GM15510 (cell line): ENCODE measurements around the gene SEMA4D.
A peak's percentile ranks its signal among the peaks of the same experiment; 100 is the strongest.

ENCODE experiments used
- POLR2A ChIP-seq: IDR thresholded peaks from 3 replicates; pipeline ENCODE4 v1.6.1; 2011; ENCODE audit warnings: borderline replicate concordance; ENCODE audit not compliant: insufficient read length; ENCODE audit errors: extremely low read depth

Gene SEMA4D

DNA sequence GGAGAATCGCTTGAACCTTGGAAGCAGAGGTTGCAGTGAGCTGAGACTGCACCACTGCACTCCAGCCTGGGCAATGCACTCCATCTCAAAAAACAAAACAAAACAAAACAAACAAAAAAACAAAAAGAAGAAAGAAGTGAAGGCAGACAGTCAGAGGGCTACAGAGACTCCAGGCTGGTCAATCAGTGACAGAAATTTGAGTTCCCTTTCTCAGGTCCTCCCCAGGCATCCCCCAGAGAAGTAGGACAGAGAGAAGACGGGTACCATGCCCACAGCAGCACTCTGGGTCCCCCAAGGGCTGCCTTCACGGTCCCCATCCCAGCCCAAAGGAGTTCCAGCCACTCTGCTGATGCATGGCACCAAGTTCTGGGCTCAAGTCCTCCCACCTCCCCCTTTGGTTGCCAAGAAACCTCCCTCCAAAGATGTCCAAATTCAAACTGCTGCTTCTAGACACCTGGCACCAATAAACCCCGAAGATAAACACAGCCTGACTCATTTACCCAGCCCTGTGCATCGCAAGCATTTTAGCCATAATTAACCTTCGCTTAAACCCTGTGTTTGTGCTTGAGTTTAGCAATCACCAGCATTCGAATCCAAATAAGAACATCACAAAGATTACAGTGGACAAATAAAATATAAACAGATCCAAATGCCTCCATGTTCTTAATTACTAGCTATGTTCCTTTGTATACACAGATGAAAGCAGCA lies 24.0 kb downstream of the SEMA4D start:
- no peak for TF ChIP-seq POLR2A

DNA sequence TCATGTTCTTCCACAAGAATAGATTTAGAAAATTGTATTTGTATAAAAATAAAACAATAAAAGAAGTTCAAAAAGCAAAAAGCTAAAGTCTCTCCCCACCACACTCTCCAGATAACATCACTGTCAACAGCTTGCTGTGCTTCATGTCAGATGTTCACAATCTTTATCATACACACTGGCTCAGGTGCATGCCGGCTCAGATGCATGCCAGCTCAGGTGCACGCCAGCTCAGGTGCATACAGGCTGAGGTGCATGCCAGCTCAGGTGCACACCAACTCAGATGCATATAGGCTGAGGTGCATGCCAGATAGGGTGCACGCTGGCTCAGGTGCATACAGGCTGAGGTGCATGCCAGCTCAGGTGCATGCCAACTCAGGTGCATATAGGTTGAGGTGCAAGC lies 26.5 kb downstream of the SEMA4D start:
- TF ChIP-seq POLR2A: no peak

DNA sequence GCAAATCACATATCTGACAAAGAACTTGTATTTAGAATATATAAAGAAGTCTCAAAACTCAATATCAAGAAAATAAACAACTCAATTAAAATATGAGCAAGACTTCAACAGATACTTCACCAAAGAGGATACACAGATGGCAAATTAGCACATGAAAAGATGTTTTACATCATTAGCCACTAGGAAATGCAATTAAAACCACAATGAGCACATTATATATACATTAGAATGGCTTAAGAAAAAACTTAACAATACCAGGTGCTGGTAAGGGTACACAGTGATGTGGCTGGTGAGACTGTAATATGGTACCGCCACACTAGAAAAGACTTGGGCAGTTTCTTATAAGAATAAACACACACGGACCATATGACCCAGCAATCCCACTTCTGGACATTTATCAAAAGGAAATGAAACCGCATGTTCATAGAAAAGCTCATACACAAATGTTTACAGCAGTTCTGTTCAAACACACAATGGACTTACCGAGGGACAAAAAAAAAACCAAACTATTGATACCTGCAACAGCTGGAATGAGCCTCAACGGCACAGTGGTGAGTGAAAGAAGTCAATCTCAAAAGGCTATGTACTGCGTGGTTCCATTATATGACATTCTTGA lies 27.6 kb downstream of the SEMA4D start:
- no peak for TF ChIP-seq POLR2A

DNA sequence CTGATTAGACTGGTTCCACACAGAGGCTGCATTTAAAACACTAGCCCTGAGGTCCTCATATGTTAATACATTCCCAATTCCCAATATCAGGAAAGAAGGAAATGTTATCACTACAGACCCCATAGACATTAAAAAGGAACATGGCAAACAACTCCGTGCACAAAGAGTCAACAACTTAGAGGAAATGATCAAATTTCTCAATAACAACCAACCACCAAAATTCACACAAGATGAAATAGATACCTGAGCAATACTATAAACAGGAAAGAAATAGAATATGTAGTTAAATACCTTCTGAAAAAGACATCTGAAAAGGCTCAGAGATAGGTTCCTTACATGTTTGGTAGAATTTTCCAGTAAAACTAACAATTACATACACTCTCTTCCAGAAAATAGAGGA lies 28.9 kb downstream of the SEMA4D start:
- no peak for TF ChIP-seq POLR2A

DNA sequence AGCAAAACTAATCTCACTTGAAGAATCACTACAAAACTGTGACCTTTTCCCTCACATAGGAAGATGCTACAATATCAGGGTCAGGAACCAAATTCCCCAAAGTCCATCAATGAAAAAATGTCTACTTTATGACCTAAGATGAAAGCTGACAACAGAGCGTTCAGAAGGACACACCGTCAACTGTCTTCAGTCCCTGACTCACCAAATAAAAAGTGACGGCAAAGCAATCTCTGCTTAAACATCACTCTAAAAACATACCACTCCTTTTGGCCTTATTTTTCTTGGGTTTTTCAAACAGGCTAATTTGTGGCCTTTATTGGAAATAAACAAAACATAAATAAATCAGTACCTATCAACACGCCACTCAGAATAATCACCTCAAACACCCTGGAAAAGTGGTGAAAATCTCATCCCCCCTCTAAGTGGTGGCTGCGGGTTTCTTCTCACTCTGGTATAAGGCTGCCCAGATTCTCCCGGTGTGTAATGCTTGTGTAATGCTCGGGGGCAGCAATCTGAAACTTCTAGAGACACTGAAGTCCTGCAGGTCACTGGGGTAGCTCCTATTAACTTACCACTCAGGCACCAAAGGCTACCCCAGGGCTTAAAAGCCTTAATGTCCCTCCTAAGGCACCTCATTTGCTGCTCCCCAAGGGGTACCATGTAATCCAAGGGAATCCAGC lies 29.5 kb downstream of the SEMA4D start:
- TF ChIP-seq POLR2A: no peak

DNA sequence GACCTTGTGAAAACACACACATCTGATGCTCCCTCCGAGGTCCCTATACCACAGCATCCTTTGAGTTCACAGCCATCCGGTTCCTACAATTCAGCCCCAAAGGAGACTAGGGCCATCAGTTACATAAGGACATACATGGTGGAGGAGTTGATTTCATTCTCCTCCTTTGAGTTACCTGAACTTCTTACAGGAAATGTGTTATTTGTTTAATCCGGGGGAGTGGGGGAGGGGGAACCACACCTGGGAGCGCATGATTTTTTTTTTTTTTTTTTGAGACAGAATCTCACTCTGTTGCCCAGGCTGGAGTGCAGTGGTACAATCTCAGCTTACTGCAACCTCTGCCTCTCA lies 30.7 kb downstream of the SEMA4D start:
- TF ChIP-seq POLR2A: no peak

DNA sequence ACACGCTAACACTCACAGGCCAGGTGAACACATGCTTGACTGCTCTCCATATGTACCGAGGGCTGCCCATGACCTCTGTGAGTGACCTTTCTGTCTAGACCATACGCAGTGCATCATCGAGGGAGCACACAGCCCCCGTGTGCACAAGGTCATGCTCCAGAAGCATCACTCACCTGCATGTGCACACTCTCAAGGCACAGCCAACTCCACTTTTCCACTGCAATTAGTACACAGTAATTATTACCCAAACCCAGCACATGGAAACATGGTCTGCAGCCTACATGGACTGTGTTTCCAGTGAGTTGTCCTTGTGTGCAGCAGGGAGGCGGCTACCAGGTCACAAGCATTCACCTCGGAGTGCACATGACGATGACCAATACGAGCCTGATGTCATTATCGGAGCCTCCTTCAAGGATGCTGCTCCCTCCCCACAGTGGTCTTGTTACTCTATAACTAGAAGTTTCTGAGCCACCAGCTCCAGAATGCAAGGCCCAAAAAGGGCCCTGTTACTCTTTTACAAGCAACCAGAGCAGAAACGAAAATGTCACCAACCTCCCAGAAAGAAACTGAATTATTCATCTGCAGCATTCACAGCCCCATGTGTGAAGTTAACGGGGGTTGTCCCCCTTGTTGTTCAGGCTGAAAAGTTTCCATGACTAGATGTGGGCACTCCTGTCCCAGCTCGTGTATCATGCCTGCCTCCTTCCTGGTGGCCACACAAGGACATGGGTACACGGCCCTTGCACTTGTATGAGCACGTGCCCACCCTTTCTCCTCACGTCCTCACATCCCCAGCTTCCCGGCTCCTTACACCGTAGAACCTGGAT lies 31.2 kb downstream of the SEMA4D start:
- peak; percentile 14 for TF ChIP-seq POLR2A

DNA sequence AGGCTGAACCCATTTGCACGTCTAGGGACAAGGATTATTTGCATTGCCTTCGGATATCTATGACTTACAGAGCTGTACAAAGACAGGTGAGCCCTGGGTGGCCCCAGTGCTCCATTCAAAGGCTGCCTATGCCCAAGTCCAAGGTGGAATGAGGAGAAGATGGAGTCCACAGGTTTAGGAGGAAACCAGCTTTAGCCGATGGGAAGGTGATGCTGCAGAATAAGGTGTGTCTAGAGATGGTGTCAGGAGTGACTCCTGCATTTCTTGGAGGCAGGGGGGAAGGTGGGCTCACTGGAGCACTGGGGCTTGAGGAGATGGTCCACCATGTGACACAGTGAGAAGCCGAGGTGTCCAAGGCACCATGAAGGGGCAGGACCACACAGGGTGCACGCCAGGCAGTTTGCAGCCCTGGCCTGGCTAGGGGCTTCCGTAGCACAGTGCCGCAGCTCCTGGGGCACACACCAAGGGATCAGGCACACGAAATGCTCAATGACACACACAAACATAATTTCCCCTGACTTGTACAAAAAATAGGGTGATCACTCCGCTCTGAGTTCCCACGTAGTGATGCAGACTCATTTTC lies 32.1 kb downstream of the SEMA4D start:
- no peak for TF ChIP-seq POLR2A

DNA sequence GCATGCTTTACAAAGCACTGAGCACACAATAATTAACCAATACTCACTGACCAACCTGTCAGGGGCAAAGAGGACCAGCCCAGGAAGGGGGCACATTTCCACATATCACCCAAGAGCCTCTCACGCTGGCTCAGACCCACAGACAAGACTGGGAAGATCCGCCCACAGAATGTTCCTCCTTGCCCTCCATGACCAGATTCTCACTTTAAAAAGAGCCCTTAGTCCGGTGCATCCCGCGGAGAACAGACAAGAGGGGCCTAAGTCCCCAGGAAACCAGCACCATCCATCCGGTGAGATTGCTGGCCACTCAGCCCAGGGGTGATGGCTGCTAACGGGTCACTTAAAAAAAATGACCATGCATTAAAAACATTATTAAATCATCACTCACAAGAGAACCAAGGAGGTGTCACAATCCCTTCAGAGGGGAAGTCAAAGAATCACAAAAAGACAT lies 32.9 kb downstream of the SEMA4D start:
- peak; percentile 3 for TF ChIP-seq POLR2A

DNA sequence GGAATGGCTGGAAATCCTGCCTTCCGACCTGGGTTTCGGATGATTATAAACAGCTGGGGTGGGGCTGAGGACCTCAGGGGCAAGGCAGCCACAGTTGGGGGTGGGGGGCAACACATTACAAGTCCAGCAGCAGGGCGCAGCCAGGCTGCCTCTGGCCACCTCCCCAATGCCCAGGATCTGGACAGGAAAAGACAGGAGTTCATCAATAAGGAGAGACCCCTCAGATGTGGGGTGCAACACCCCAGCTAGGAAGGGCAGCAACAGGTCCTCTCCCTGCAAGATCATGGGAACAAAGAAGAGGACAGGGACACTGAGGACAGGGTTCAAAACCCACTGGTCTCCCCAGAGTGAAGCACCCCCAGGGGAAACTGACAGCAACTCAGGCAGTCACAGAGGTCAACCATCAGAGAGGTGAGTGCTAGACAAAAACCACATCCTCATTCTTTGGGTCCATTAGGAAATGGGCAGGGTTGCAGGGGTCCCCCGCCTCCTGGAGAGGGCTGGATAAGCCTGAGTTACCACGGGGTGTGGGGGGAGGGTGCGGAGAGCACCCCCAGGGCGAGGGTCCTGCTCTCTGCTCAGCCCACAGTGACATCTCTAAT lies 33.5 kb downstream of the SEMA4D start:
- no peak for TF ChIP-seq POLR2A

DNA sequence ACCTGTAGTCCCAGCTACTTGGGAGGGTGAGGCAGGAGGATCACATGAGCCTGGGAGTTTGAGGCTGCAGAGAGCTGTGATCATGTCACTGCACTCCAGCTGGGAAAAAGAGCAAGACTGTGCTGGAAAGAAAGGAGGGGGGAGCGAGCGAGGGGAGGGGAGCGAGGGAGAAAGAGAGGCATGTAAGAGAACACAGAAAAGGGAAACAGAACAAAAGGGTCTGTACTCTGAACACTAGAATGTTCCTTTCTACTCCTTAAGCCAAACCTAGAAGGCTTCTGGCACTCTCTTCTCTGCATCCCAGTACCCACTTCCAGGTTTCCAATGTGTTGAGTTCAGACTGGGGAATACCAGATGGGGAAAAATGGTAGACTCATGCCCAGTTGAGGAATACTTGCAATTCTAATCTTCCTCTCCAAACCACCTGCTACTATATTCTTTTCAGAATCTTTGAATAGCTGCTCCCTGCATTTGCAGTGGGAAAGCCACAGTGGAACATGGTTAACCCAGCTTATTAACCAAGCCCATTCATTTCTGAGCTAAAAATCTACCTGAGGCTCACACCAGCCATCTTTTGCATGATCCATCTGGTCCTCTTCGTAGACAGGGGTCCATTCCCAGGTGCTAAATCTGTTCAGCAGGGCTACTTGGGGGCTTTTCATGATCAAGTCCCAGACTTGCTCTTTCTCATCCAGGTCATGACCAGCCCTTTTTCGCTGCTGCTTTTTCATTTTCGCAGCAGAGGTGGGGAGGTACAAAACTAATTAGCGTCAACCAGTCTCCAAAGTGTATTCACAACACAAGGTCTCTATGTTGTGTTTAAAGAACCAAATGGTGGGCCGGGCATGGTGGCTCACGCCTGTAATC lies 34.9 kb downstream of the SEMA4D start:
- TF ChIP-seq POLR2A: no peak

DNA sequence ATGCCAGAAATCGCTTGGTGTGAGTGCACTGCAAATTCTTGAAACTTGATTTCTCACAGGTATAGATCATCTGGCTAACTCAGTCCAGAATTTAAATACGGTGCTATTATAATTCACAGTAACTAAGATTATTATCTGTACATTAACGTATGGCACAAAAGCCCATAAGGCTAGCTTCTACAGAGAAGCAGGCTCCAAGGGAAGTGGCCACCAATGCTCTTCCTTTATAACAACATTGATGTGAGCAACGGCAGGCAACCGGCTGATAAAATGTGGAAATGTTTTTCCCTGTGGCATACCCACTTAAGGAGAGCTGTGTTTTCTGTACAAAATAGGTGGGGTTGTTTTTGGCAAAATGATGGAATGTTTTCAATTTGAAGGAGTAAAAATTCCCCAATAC lies 35.7 kb downstream of the SEMA4D start:
- no peak for TF ChIP-seq POLR2A

DNA sequence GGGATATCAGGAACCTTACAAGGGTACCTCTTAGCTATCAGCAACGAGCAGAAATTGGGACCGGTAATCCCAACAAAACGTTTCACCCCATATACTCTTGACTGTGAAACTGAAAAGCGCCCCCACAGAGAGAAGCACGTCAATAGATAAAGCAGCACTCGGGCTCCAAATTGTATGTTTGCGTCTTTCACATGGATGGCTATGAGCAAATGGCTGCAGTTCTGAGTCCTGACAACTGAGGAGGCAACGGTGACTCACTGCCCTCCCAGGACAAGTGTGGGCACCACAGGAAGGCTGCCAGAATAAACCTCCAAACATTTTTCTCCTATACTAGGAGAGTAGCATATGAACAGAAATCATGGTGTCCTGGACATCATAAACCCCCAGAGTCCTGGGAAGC lies 36.6 kb downstream of the SEMA4D start:
- TF ChIP-seq POLR2A: no peak
